ENCODE results near the gene MYBL2.
"Not testable (repeated sequence)": the region's sequence is repeated elsewhere in the genome, so short reads cannot be mapped to it uniquely, and the experiment has no call there.

The MYBL2 gene

GRCh38 chr20:43751167-43752050 is 84.5 kb downstream of the MYBL2 start:
- peak; percentile 33 for DNase-seq (ENCODE audit: low read depth)

GRCh38 chr20:43752051-43752360 is 85.1 kb downstream of the MYBL2 start:
- no peak for DNase-seq (ENCODE audit: low read depth)

DNA sequence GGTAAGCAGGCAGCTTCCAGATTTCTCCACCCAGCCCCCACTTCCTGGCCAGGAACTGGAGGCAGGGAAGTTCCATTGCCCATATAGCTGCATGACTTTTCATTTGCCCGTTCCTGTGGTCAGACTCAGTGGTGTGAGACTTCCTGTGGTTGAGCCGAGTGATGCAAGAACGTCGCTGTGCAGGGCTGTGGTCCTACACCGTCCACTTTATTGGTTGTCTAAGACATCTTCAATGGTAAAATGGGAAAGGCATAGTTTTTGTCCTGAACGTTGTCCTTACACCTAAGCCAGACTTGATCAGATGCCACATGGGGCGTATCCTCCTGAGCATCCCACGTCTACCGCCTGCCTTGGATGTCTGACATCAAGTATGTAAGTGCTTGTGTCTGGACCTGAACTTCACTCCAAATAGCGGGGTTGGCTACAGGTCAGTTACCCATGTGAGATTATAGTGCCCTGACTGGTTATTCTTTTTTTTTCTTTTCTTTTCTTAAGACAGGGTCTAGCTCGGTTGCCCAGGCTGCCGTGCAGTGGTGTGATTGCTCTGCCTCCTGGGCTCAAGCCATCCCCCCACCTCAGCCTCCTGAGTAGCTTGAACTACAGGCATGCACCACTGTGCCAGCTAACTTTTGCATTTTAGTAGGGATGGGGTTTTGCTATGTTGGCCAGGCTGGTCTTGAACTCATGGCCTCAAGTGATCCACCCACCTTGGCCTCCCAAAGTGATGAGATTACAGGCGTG is 85.8 kb downstream of the MYBL2 start:
- DNase-seq (ENCODE audit: low read depth) = no peak

DNA sequence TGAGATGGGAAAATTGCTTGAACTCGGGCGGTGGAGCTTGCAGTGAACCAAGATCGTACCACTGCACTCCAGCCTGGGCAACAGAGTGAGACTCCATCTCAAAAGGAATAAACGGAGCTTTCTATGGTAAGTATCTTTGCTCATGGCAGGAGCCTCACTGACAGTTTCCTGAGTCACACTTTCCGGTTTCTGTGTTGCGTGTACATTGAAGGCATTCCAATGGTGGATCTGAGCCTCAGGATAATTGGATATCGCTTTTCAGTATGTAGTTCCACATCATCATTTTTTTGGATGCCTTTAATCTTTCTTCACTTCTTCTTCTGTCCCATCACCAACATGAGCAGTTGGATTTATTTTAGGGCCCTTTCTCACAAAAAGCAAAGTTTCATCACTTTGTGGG is 88.5 kb downstream of the MYBL2 start:
- DNase-seq (ENCODE audit: low read depth) = no peak

- DNase-seq (ENCODE audit: low read depth) = no peak
Measured at GRCh38 chr20:43755851-43756250, 88.9 kb downstream of the MYBL2 start.

DNA sequence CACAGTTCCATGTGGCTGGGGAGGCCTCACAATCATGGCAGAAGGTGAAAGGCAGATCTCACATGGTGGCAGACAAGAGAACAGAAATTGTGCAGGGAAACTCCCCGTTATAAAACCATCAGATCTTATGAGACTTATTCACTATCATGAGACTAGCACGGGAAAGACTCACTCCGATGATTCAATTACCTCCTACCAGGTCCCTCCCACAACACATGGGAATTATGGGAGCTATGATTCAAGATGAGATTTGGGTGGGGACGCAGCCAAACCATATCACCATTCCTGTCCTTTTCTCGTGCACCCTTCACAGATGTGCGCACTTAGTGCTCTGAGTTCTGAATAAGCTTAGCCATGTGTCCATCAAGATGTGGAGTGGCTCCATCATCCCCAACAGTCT is 91.0 kb downstream of the MYBL2 start:
- DNase-seq (ENCODE audit: low read depth) = not testable (repeated sequence)

DNA sequence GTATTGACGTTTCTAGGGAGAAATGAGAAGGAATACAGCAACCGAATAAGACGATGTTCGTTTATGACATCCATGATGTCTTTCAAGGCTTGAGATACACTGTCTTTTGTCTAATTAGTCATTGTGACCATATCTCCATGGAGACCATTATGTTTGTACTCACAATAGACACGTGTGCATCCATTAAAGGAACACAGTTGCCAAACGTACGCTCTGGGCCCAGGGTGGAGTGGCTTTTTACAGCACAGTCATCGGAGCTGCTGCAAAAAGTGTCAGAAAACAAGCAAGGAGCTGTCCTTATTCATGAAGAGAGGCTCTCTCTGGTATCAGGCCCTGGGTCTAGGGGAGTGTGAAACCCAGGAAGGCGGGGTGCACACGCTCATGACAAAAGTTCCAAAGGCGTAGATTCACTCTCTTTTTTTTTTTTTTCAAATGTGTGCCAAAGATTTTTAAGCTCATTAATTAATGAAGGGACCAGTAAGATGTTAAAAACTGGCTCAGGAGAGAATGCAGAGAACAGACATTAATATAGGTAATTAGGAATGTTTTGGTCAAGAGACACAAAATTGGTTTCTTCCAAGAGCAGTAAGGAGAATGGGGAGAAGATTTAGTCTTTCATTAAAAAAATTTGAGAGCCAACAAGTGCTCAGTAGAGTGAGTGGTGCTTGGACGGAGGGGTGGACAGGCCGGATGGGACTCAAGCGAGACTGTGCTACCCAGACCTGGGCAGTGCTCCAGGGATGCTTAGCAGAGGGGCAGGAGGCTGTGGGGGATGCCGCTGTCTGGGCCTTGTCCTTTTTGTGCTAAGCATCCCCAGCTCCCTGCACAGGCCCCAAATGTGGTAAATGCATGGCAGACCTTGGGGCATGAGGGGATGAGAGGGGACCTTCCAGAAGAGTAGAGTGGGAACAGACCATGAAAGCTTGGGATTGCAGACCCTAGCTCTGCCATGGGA is 94.7 kb downstream of the MYBL2 start:
- DNase-seq (ENCODE audit: low read depth) = no peak

DNA sequence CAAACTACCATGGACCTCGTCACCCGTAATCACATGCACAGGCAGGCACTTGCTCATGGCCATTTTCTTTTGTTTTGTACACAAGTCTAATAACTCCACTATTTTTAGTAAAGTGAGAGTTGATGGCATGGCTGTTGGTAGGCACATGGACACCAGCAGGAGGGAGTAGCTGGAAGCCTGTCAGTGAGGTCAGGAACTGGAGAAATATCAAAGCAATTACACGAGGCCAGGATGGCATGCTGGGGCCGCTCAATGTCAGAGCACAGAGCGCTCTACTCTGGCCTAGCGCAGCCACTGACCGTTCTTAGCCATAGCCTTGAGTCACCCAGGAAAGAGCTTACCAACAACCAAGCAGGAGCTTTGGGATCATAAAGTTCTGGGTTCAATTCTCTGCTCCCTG is 96.0 kb downstream of the MYBL2 start:
- no peak for DNase-seq (ENCODE audit: low read depth)

GRCh38 chr20:43765916-43766315 is 99.0 kb downstream of the MYBL2 start:
- DNase-seq (ENCODE audit: low read depth) = no peak

All from fibroblast of the conjunctiva (primary cell).